K562 (cell line): Measurements from ENCODE around the gene PPP1R10. TPM values are rescaled to one million over a fixed set of nuclear protein-coding genes. Genes with fewer than 3 reads are reported as not detected.

Experiments
- BRD4 ChIP-seq: fragments of 200-600 bp; sonication (generic); IDR thresholded peaks from 2 replicates; pipeline ENCODE4 v1.6.1; 2017; ENCODE audit warnings: inconsistent platforms
- CBX5 ChIP-seq: IDR thresholded peaks from 2 replicates; pipeline ENCODE4 v1.6.1; 2014; ENCODE audit warnings: low read depth, borderline replicate concordance
- DDX20 ChIP-seq: fragments of 450-650 bp; IDR thresholded peaks from 2 replicates; pipeline ENCODE4 v1.6.1; 2016; ENCODE audit warnings: missing genetic modification characterization, low read depth, mild to moderate bottlenecking, missing compliant biosample characterization, moderate library complexity
- DPF2 ChIP-seq: fragments of 450-650 bp; IDR thresholded peaks from 2 replicates; pipeline ENCODE4 v1.6.1; 2016
- KLF1 ChIP-seq: fragments of 450-650 bp; IDR thresholded peaks from 2 replicates; pipeline ENCODE4 v1.6.1; 2016; ENCODE audit warnings: missing genetic modification characterization, missing compliant biosample characterization
- NUFIP1 ChIP-seq: fragments of 450-650 bp; IDR thresholded peaks from 2 replicates; pipeline ENCODE4 v1.6.1; 2018; ENCODE audit not compliant: partially characterized antibody
- RBFOX2 ChIP-seq: fragments of 200-400 bp; formaldehyde crosslinking; IDR thresholded peaks from 2 replicates; pipeline ENCODE4 v1.6.1; 2017; ENCODE audit warnings: low read depth, mild to moderate bottlenecking, low read length, moderate library complexity
- RNF219 ChIP-seq: fragments of 250-450 bp; sonication (Bioruptor Pico); IDR thresholded peaks from 2 replicates; pipeline ENCODE4 v1.5.0; 2022; ENCODE audit warnings: mild to moderate bottlenecking
- RUNX1 ChIP-seq: sonication (generic); IDR thresholded peaks from 2 replicates; pipeline ENCODE4 v1.6.1; 2016; ENCODE audit warnings: antibody characterized with exemption, low read depth
- TAF7 ChIP-seq: fragments of 450-650 bp; IDR thresholded peaks from 2 replicates; pipeline ENCODE4 v1.6.1; 2016; ENCODE audit warnings: missing genetic modification characterization, missing compliant biosample characterization
- TFAP4 ChIP-seq: sonication (generic); formaldehyde crosslinking; IDR thresholded peaks from 2 replicates; pipeline ENCODE4 v1.8.0; 2022; ENCODE audit warnings: missing genetic modification reagents, mild to moderate bottlenecking, moderate library complexity, borderline replicate concordance
- ZKSCAN3 ChIP-seq: fragments of 250-450 bp; sonication (Bioruptor Pico); IDR thresholded peaks from 2 replicates; pipeline ENCODE4 v1.4.0; 2020
- ZNF318 ChIP-seq, 2 experiments: fragments of 450-650 bp; IDR thresholded peaks; 2 replicates each; pipeline ENCODE4 v1.6.1; 2016; ENCODE audit warnings: mild to moderate bottlenecking in 2 of 2, borderline replicate concordance in 1 of 2, low read depth in 1 of 2, moderate library complexity in 1 of 2
- polyA plus RNA-seq, 8 experiments: library from polyadenylated mRNA; depleted of rRNA in 4 of 8; stranded (reverse) in 5 of 8; unstranded in 3 of 8; fragments of >200 nt; fragmentation: Nextera tagmentation in 2 of 8; fragmentation: Illumina TruSeq in 1 of 8; extraction: Ambion mirVana in 2 of 8; extraction: Trizol in 1 of 8; gene quantifications; 2 replicates each; pipeline versions ENCODE4 v1.2.1 to v1.2.3, GENCODE V29; 2011 to 2014; ENCODE audit warnings: inconsistent platforms in 1 of 8, missing spikeins in 1 of 8
- total RNA-seq, 7 experiments: library from RNA; depleted of rRNA in 6 of 7; stranded (reverse); fragments of >200 nt in 6 of 7; fragmentation: Illumina TruSeq in 2 of 7; extraction: Trizol in 2 of 7; gene quantifications; 2 replicates each; pipeline versions ENCODE4 v1.2.1 to v1.2.3, GENCODE V29; 2011 to 2021; ENCODE audit warnings: low replicate concordance in 1 of 7
- TF ChIP-seq, protein P1 (sequence below), 2 experiments: fragments of 450-650 bp in 1 of 2; sonication (generic) in 1 of 2; formaldehyde crosslinking in 1 of 2; IDR thresholded peaks in 1 of 2; conservative IDR thresholded peaks in 1 of 2; 2 replicates each; pipeline versions ENCODE4 v1.6.1 to v1.8.1; 2016 to 2023; ENCODE audit warnings: mild to moderate bottlenecking in 2 of 2, moderate library complexity in 2 of 2, inconsistent platforms in 1 of 2, missing genetic modification reagents in 1 of 2

The PPP1R10 gene
- total and polyA plus RNA-seq, 9 of the 15 experiments (the other 6 are each of a cell fraction or from before 2014, with no cell fraction given), result 14.1 to 65.5 (median 32.6) TPM

DNA sequence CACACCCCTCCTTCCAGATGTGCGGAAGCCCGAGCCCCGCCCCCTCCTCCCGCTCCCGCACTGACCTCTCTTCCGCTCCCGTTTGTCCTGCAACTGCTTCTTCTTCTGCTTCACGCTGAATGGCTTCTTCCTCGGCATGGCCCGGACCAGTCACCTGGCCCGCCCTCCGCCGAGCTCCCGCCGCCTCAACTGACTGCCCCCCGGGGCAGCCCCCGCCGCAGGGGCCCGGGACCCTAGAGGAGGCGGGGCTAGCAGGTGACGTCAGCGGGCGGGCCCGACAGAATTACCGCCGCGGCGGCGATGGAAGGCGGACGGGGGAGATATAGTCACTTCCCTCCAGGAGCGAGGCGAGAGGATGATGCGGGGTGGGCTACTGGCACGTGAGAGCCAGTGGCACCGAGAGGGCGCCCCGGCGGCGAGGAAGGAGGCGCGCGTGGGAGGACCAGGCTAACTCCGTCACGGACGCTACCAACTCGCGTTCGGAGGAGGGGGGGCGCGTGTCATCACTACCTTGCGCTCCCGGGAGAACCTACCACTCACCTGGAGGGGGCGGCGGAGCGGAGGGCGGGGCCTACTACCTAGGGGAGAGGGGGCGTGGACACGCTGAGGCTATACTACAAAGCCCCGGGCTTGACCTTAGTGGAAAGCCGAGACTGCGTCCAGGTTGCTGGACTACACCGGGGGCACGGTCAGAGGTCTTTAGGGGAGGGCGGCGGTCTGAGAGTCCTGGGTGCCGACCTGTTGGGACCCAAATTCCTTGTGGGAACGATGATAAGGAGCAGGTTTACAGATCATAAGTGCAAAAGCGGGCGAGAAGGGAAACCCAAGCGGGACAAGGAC is 60.8 kb downstream of the PPP1R10 start, which contains the start of gene GNL1 (continued):
- peak; percentile 80 for TF ChIP-seq TFAP4
- TF ChIP-seq ZKSCAN3, result peak; percentile 89
- peak; percentile 36; the same call in 1 of the 2 replicates for TF ChIP-seq KLF1 (tag)
- TF ChIP-seq RBFOX2, result peak; percentile 75
- peak; percentile 62; the same call in 1 of the 2 replicates for TF ChIP-seq BRD4
- no peak for TF ChIP-seq RNF219 (CRISPR knock-in tag)
- 0 out of 4 replicates have a peak, but pooled peaks of 1 of the 2 experiments have one; percentile 52 for TF ChIP-seq ZNF318 (IDR thresholded peaks at IDR 0.05; ENCODE audit: borderline replicate concordance in 1 of 2, low read depth in 1 of 2)
- no peak for TF ChIP-seq DDX20 (tag)
- TF ChIP-seq TAF7 (tag), result peak; percentile 75
- TF ChIP-seq, protein P1, sequence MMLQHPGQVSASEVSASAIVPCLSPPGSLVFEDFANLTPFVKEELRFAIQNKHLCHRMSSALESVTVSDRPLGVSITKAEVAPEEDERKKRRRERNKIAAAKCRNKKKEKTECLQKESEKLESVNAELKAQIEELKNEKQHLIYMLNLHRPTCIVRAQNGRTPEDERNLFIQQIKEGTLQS (IDR thresholded peaks at IDR 0.05), result peak; percentile 99
- TF ChIP-seq, protein P1 (CRISPR knock-in tag; conservative IDR thresholded peaks at IDR 0.05), result peak; percentile 86
- peak; percentile 61 for TF ChIP-seq DPF2
- TF ChIP-seq RUNX1, result 0 out of 2 replicates have a peak, but pooled peaks have one; percentile 8
- no peak for TF ChIP-seq NUFIP1
- TF ChIP-seq CBX5, result 0 out of 2 replicates have a peak, but pooled peaks have one; percentile 35
